A549 (cell line): ENCODE data around the gene TFF1. TPM values are rescaled to one million over a fixed set of nuclear protein-coding genes. Genes with fewer than 3 reads are reported as not detected.

Experiments
- ATAC-seq, 2 experiments: fragments of 200-7000 bp in 1 of 2; fragments of >200 bp in 1 of 2; cut with Nextera tagmentation in 1 of 2; cut with Tn5 transposase in 1 of 2; 3 replicates each; pipeline versions ENCODE4 v1.8.0 to v1.9.1; 2018 to 2020; ENCODE audit warnings: mild to moderate bottlenecking in 1 of 2, moderate library complexity in 1 of 2
- CTCF ChIA-PET: fragments of 300-600 bp; sonication (Branson Sonifier 250); formaldehyde crosslinking; extraction: SDS; loops from one replicate; lab custom pipeline; 2021; ENCODE audit warnings: antibody characterized with exemption, inconsistent platforms; lab: Yijun Ruan, JAX
- POLR2A ChIA-PET: fragments of 350-600 bp; formaldehyde crosslinking; extraction: SDS; loops from one replicate; lab custom pipeline; 2021; ENCODE audit warnings: antibody characterized with exemption, inconsistent platforms; lab: Yijun Ruan, JAX
- DNase-seq, 2 experiments: peaks; one replicate each; pipeline versions ENCODE4 v3.0.0 to v3.0.0-alpha.2; 2011 to 2016; ENCODE audit warnings: low read depth in 1 of 2, low spot score in 1 of 2
- FAIRE-seq: peaks from 2 replicates; lab custom pipeline; 2011; peaks lifted over from hg19 to GRCh38; lab: Jason Lieb, UNC
- H3K27ac ChIP-seq, 2 experiments: fragments of >200 bp; sonication (Bioruptor Twin); formaldehyde crosslinking; 3 replicates each; pipeline ENCODE4 v1.5.1; 2016 to 2017
- H3K4me1 ChIP-seq: fragments of >200 bp; sonication (Bioruptor Twin); formaldehyde crosslinking; 3 replicates; pipeline ENCODE4 v1.6.1; 2016
- H3K4me2 ChIP-seq: fragments of >200 bp; sonication (Bioruptor Twin); formaldehyde crosslinking; 3 replicates; pipeline ENCODE4 v1.6.1; 2016
- H3K4me3 ChIP-seq: fragments of >200 bp; sonication (Bioruptor Twin); formaldehyde crosslinking; 3 replicates; pipeline ENCODE4 v1.5.1; 2016
- H3K9me3 ChIP-seq: fragments of >200 bp; sonication (Bioruptor Twin); formaldehyde crosslinking; 3 replicates; pipeline ENCODE4 v1.6.1; 2016
- BHLHE40 ChIP-seq: IDR thresholded peaks from 2 replicates; pipeline ENCODE4 v1.6.1; 2012; ENCODE audit warnings: low read depth, low read length, inconsistent platforms
- CBX2 ChIP-seq: fragments of 200-600 bp; sonication (generic); IDR thresholded peaks from 2 replicates; pipeline ENCODE4 v1.6.1; 2016; ENCODE audit warnings: low read depth, mild to moderate bottlenecking, borderline replicate concordance
- CHD2 ChIP-seq: fragments of 150-350 bp; IDR thresholded peaks from 2 replicates; pipeline ENCODE4 v1.6.1; 2014; ENCODE audit warnings: low read length; ENCODE audit not compliant: partially characterized antibody
- EHF ChIP-seq: fragments of 250-450 bp; sonication (Bioruptor Pico); IDR thresholded peaks from 2 replicates; pipeline ENCODE4 v1.5.0; 2020; ENCODE audit warnings: mild to moderate bottlenecking
- EHMT2 ChIP-seq: fragments of 200-600 bp; sonication (generic); IDR thresholded peaks from 2 replicates; pipeline ENCODE4 v1.6.1; 2016; ENCODE audit warnings: antibody characterized with exemption, low read depth, mild to moderate bottlenecking, moderate library complexity
- EP300 ChIP-seq, 2 experiments: fragments of >200 bp; sonication (Bioruptor Twin); formaldehyde crosslinking; IDR thresholded peaks; 2 replicates in 1 of 2; 3 replicates in 1 of 2; pipeline ENCODE4 v1.6.1; 2016 to 2017
- FOSL2 ChIP-seq, 2 experiments: fragments of 450-650 bp in 1 of 2; fragments of >200 bp in 1 of 2; sonication (Bioruptor Twin) in 1 of 2; formaldehyde crosslinking; IDR thresholded peaks; 2 replicates each; pipeline versions ENCODE4 v1.5.0 to v1.6.1; 2016 to 2020; ENCODE audit warnings: mild to moderate bottlenecking in 1 of 2, moderate library complexity in 1 of 2
- HMGXB4 ChIP-seq: fragments of 250-450 bp; sonication (Bioruptor Pico); IDR thresholded peaks from 2 replicates; pipeline ENCODE4 v1.5.0; 2021; ENCODE audit warnings: mild to moderate bottlenecking, moderate library complexity, borderline replicate concordance
- HOXB13 ChIP-seq: fragments of 250-450 bp; sonication (Bioruptor Pico); IDR thresholded peaks from 2 replicates; pipeline ENCODE4 v1.5.0; 2020; ENCODE audit warnings: low read depth, mild to moderate bottlenecking, moderate library complexity
- HOXB5 ChIP-seq: fragments of 250-450 bp; sonication (Bioruptor Pico); IDR thresholded peaks from 2 replicates; pipeline ENCODE4 v1.5.0; 2020; ENCODE audit warnings: mild to moderate bottlenecking, moderate library complexity
- JUNB ChIP-seq: fragments of >200 bp; sonication (Bioruptor Twin); formaldehyde crosslinking; IDR thresholded peaks from 2 replicates; pipeline ENCODE4 v1.6.1; 2016
- KDM1A ChIP-seq: fragments of 200-600 bp; sonication (generic); IDR thresholded peaks from 2 replicates; pipeline ENCODE4 v1.6.1; 2016; ENCODE audit warnings: low read depth, mild to moderate bottlenecking
- MAZ ChIP-seq: fragments of 150-350 bp; IDR thresholded peaks from 2 replicates; pipeline ENCODE4 v1.6.1; 2014; ENCODE audit warnings: antibody characterized with exemption, low read depth, low read length, borderline replicate concordance
- MYC ChIP-seq: IDR thresholded peaks from 2 replicates; pipeline ENCODE4 v1.6.1; 2012; ENCODE audit warnings: mild to moderate bottlenecking, inconsistent platforms, low read length, improper control_type of control experiment, borderline replicate concordance
- NPAS2 ChIP-seq: fragments of 250-450 bp; sonication (Bioruptor Pico); IDR thresholded peaks from 2 replicates; pipeline ENCODE4 v1.8.0; 2022; ENCODE audit warnings: mild to moderate bottlenecking, moderate library complexity, borderline replicate concordance
- NR3C1 ChIP-seq: fragments of >200 bp; sonication (Bioruptor Twin); formaldehyde crosslinking; IDR thresholded peaks from 3 replicates; pipeline ENCODE4 v1.6.1; 2017
- POLR2AphosphoS2 ChIP-seq: conservative IDR thresholded peaks from 2 replicates; pipeline ENCODE4 v1.6.1; 2012; ENCODE audit warnings: low read length, improper control_type of control experiment, inconsistent platforms
- RAD21 ChIP-seq, 2 experiments: fragments of >200 bp in 1 of 2; sonication (Bioruptor Twin) in 1 of 2; formaldehyde crosslinking in 1 of 2; IDR thresholded peaks in 1 of 2; conservative IDR thresholded peaks in 1 of 2; 2 replicates in 1 of 2; 3 replicates in 1 of 2; pipeline ENCODE4 v1.6.1; 2012 to 2018; ENCODE audit warnings: inconsistent platforms in 1 of 2
- RARB ChIP-seq: fragments of 250-450 bp; sonication (Bioruptor Pico); IDR thresholded peaks from 2 replicates; pipeline ENCODE4 v1.8.0; 2021; ENCODE audit warnings: mild to moderate bottlenecking, moderate library complexity
- RNF2 ChIP-seq: fragments of 200-600 bp; sonication (generic); IDR thresholded peaks from 2 replicates; pipeline ENCODE4 v1.6.1; 2016; ENCODE audit warnings: low read depth, mild to moderate bottlenecking, antibody characterized with exemption, moderate library complexity, borderline replicate concordance
- SMC3 ChIP-seq: fragments of >200 bp; sonication (Bioruptor Twin); formaldehyde crosslinking; IDR thresholded peaks from 3 replicates; pipeline ENCODE4 v1.6.1; 2018; ENCODE audit warnings: inconsistent platforms
- TFCP2L1 ChIP-seq: fragments of 250-450 bp; sonication (Bioruptor Pico); IDR thresholded peaks from 2 replicates; pipeline ENCODE4 v1.5.0; 2021; ENCODE audit warnings: mild to moderate bottlenecking
- TP53 ChIP-seq: fragments of 250-450 bp; sonication (Bioruptor Pico); IDR thresholded peaks from 2 replicates; pipeline ENCODE4 v1.5.0; 2021; ENCODE audit warnings: mild to moderate bottlenecking, moderate library complexity
- ZFP36 ChIP-seq: fragments of 450-650 bp; IDR thresholded peaks from 2 replicates; pipeline ENCODE4 v1.6.1; 2014; ENCODE audit warnings: borderline replicate concordance; ENCODE audit not compliant: partially characterized antibody
- ZNF302 ChIP-seq: fragments of 250-450 bp; sonication (Bioruptor Pico); IDR thresholded peaks from 2 replicates; pipeline ENCODE4 v1.9.0; 2021; ENCODE audit warnings: inconsistent platforms, mild to moderate bottlenecking, moderate library complexity
- ZSCAN20 ChIP-seq: fragments of 250-450 bp; sonication (Bioruptor Pico); IDR thresholded peaks from 2 replicates; pipeline ENCODE4 v1.8.0; 2022; ENCODE audit warnings: mild to moderate bottlenecking, moderate library complexity
- WGBS: methylation state at CpG from one replicate; pipeline ENCODE4 v1.1.6; 2017; ENCODE audit errors: missing lambda C conversion rate; 5-methylcytosine and 5-hydroxymethylcytosine counted together
- polyA plus RNA-seq, 4 experiments: library from polyadenylated mRNA; depleted of rRNA in 3 of 4; stranded (reverse); fragments of >200 nt; fragmentation: RNase III in 1 of 4; extraction: RNeasy Plus Mini Kit Qiagen cat#74134 plus additional on column Dnase treatment in 1 of 4; gene quantifications; 2 replicates in 3 of 4; 3 replicates in 1 of 4; pipeline ENCODE4 v1.2.3, GENCODE V29; 2011 to 2017

Gene TFF1
- polyA plus RNA-seq, 2 of the 4 experiments (the other 2 are of a cell fraction): 1.0 to 5.8 TPM

GRCh38 chr21:42370894-42371654, 4.7 kb upstream of the TFF1 start:
- H3K4me1 ChIP-seq: peaks cover 15% of the 10 kb centered on the region
- H3K9me3 ChIP-seq: no peaks in the 10 kb centered on the region
- TF ChIP-seq KDM1A: no peak
- no peak for TF ChIP-seq CBX2
- TF ChIP-seq BHLHE40: no peak
- no peak for TF ChIP-seq RARB (CRISPR knock-in tag)
- TF ChIP-seq HOXB13 (CRISPR knock-in tag): no peak
- TF ChIP-seq SMC3: no peak
- no peak for TF ChIP-seq MYC
- no peak for TF ChIP-seq MAZ
- no peak for TF ChIP-seq ZNF302 (CRISPR knock-in tag)
- no peak for TF ChIP-seq NR3C1
- TF ChIP-seq ZFP36: no peak
- no peak for TF ChIP-seq HOXB5 (CRISPR knock-in tag)
- no peak for TF ChIP-seq EP300 (IDR thresholded peaks at IDR 0.05)
- no peak for TF ChIP-seq RAD21 (conservative IDR thresholded peaks at IDR 0.05 in 1 of 2, IDR thresholded peaks at IDR 0.05 in 1 of 2)
- no peak for TF ChIP-seq CHD2
- no peak for TF ChIP-seq RNF2
- TF ChIP-seq TP53 (CRISPR knock-in tag): no peak
- TF ChIP-seq FOSL2 (IDR thresholded peaks at IDR 0.05): no peak
- TF ChIP-seq FOSL2 (CRISPR knock-in tag; IDR thresholded peaks at IDR 0.05): no peak
- no peak for TF ChIP-seq JUNB
- ChIA-PET CTCF (no interaction called here), POLR2A (no interaction called here)
- FAIRE-seq (no peak), DNase-seq (no peak), ATAC-seq (no peak)
- WGBS: 87% methylated on average over 18 of the region's 18 CpGs
- H3K27ac ChIP-seq: no peak overlapping the region
- H3K4me2 ChIP-seq: no peak overlapping the region
- H3K4me3 ChIP-seq: no peak overlapping the region

GRCh38 chr21:42369821-42370220, 3.5 kb upstream of the TFF1 start:
- POLR2A ChIA-PET: no interaction called here

More at GRCh38 chr21:42369821-42370220, 3.5 kb upstream of the TFF1 start:
- ATAC-seq (no peak), DNase-seq (no peak), FAIRE-seq (no peak)
- Histone ChIP-seq H3K4me3 (no peak overlapping the region), H3K9me3 (no peaks in the 10 kb centered on the region), H3K4me2 (no peak overlapping the region), H3K4me1 (peaks cover 19% of the 10 kb centered on the region), H3K27ac (no peak overlapping the region)
- TF ChIP-seq HMGXB4 (CRISPR knock-in tag) (no peak), EP300 (IDR thresholded peaks at IDR 0.05) (no peak), RARB (CRISPR knock-in tag) (no peak), BHLHE40 (no peak), TFCP2L1 (CRISPR knock-in tag) (no peak), NPAS2 (no peak), EHMT2 (no peak), KDM1A (no peak), ZSCAN20 (no peak), RNF2 (no peak), ZNF302 (CRISPR knock-in tag) (no peak), EHF (no peak), POLR2AphosphoS2 (no peak)
- CTCF ChIA-PET: interaction anchor here (0.9 kb wide), 1 partner anchor 9 kb away, joined by 3 read pairs; no protein-coding TSS in a partner anchor
- 82% methylated on average over 10 of the region's 16 CpGs for WGBS
